Peyer's patch (tissue), 4 donors: Measurements from ENCODE around the gene DUSP1.
"Not testable (repeated sequence)": the region's sequence is repeated elsewhere in the genome, so short reads cannot be mapped to it uniquely, and the experiment has no call there.

Source experiments
- CTCF ChIP-seq, 6 experiments: fragments of 450-650 bp in 4 of 6; fragments of 200-600 bp in 2 of 6; sonication (generic) in 1 of 6; IDR thresholded peaks; one replicate each; pipeline ENCODE4 v1.5.1; 2017 to 2019; ENCODE audit warnings: antibody characterized with exemption in 6 of 6, mild to moderate bottlenecking in 3 of 6, moderate library complexity in 1 of 6
- POLR2A ChIP-seq, 2 donors: fragments of 450-650 bp; IDR thresholded peaks; one replicate each; pipeline ENCODE4 v1.5.1; 2017; ENCODE audit warnings: antibody characterized with exemption in 2 of 2, mild to moderate bottlenecking in 2 of 2, moderate library complexity in 2 of 2

DNA sequence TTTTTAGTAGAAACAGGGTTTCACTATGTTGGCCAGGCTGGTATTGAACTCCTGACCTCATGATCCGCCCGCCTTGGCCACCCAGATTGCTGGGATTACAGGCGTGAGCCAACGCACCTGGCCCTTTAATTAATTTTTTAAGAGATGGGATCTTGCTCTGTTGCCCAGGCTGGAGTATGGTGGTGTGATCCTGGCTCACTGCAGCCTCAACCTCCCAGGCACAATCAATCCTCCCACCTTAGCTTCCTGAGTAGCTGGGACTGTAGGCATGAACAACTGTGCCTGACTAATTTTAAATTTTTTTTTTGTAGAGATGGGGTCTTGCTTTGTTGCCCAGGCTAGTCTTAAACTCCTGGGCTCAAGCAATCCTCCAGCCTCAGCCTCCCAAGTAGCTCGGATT lies 12.3 kb upstream of the DUSP1 start:
- not testable (repeated sequence) for TF ChIP-seq CTCF, POLR2A (IDR thresholded peaks at IDR 0.05)
